ENCODE data around the gene FLYWCH1. TPM values are rescaled to one million over a fixed set of nuclear protein-coding genes. Genes with fewer than 3 reads are reported as not detected.

FLYWCH1 gene
- total RNA-seq, 2 donors from 2014 or later: 66.6 to 85.7 TPM

DNA sequence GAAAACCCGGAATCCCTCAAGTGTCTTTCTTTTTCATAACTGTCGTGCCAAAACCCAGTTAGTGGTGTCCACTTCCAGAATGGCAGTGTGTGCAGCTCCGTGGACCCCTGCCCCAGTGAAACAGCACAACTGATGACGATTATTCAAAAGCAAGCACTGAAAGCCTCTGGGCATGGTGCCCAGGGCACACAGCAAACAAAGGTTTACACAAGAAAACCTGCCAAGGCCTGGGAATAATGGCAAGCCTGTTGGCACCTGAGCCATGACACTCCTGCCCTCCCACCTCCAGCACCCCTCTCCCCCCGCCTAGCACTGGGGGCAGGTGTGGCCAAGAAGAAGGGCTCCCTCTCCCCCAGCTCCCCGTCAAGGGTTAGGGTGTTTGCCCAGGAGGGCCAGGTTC lies 65.7 kb downstream of the FLYWCH1 start:
- ATAC-seq (no peak), DNase-seq (ENCODE audit: low spot score) (no peak)
- H3K4me1 Mint-ChIP-seq (ENCODE audit: low read depth in 2 of 2): peaks cover 6 to 15% of the 10 kb centered on the region in 2 donors
- no peaks in the 10 kb centered on the region for H3K9me3 Mint-ChIP-seq
- no peak overlapping the region for H3K27ac Mint-ChIP-seq
- no peak overlapping the region for H3K4me3 Mint-ChIP-seq
- H3K36me3 Mint-ChIP-seq: no peaks in the 10 kb centered on the region
- H3K27me3 Mint-ChIP-seq: no peaks in the 10 kb centered on the region

DNA sequence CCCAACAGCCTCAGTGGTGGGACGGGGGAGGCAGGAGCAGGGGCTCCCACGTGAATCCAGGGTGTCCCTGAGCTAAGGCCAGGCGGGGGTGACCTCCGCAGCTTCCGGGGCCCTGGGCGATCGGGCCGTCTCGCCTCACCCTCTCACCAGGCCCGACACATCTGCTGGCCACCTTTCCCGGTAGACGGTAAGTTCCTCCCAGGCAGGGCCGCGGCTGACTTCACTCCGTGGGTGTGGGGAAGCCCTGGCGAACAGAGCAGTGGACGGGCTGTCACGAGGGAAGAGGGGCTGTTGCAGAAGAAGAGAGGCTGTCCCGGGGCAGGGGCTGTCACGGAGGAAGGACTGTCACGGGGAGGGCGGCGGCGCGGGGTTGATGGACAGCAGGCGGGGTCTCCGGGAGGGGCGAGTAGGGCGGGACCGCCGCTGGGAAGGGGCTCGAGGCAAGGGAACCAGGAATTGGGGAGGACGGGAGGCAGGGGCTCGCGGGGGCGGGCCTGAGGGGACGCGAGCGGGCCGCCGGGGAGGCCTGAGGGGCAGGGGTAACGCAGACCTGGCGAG lies 68.0 kb downstream of the FLYWCH1 start:
- DNase-seq (ENCODE audit: low spot score) (no peak), ATAC-seq (peak in 1 of 2 donors; percentile 14)
- no peaks in the 10 kb centered on the region for H3K9me3 Mint-ChIP-seq
- H3K4me3 Mint-ChIP-seq: peak overlapping the region; percentile 69
- peaks cover 10 to 19% of the 10 kb centered on the region in 2 donors for H3K4me1 Mint-ChIP-seq (ENCODE audit: low read depth in 2 of 2)
- H3K36me3 Mint-ChIP-seq: no peaks in the 10 kb centered on the region
- H3K27me3 Mint-ChIP-seq: no peaks in the 10 kb centered on the region
- H3K27ac Mint-ChIP-seq: peak overlapping the region in 1 of 2 donors; percentile 49

GRCh38 chr16:2980227-2981176 lies 68.8 kb downstream of the FLYWCH1 start, which contains the start of gene PKMYT1:
Gene PKMYT1, minus strand, starts transcription at chr16:2980446. Its CDS starts 789 bp downstream, at chr16:2979657.
- Mint-ChIP-seq H3K27me3 (no peaks in the 10 kb centered on the region), H3K27ac (peak within 1 kb of the TSS; percentile 77 to 80)

GRCh38 chr16:2981177-2981898 lies 69.6 kb downstream of the FLYWCH1 start:
- Mint-ChIP-seq H3K9me3 (no peaks in the 10 kb centered on the region), H3K27me3 (no peaks in the 10 kb centered on the region), H3K4me3 (peak overlapping the region; percentile 69), H3K27ac (peak overlapping the region; percentile 77 to 80), H3K4me1 (ENCODE audit: low read depth in 2 of 2) (peaks cover 10 to 19% of the 10 kb centered on the region in 2 donors), H3K36me3 (no peaks in the 10 kb centered on the region)
- DNase-seq (ENCODE audit: low spot score) (no peak), ATAC-seq (no peak)

More at GRCh38 chr16:2980227-2981176, 68.8 kb downstream of the FLYWCH1 start, which contains the start of gene PKMYT1:
- DNase-seq (ENCODE audit: low spot score) (peak; percentile 95), ATAC-seq (peak; percentile 93 to 95)
- no peaks in the 10 kb centered on the region for H3K9me3 Mint-ChIP-seq
- no peaks in the 10 kb centered on the region for H3K36me3 Mint-ChIP-seq
- peaks cover 10 to 19% of the 10 kb centered on the region in 2 donors for H3K4me1 Mint-ChIP-seq (ENCODE audit: low read depth in 2 of 2)
- H3K4me3 Mint-ChIP-seq: peak within 1 kb of the TSS; percentile 69

- no peak for ATAC-seq
Measured at GRCh38 chr16:2981899-2982250, 70.1 kb downstream of the FLYWCH1 start.

DNA sequence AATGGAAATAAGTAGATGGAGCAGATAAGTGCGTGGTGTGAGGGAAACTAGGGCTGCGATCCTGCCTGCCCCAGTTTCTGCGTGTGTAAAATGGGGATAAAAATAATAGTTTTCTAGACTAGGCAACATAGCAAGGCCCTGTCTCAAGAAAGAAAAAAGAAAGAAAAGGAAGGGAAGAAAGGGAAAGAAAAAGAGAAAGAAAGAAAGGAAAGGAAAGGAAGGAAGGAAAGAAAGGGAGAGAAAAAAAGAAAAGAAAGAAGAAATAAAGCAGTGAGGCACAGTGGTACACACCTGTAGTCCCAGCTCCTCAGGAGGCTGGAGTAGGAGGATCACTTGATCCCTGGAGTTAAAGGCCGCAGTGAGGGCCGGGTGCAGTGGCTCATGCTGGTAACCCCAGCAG lies 70.7 kb downstream of the FLYWCH1 start:
- H3K36me3 Mint-ChIP-seq: no peaks in the 10 kb centered on the region
- ATAC-seq: no peak
- peaks cover 10 to 19% of the 10 kb centered on the region in 2 donors for H3K4me1 Mint-ChIP-seq (ENCODE audit: low read depth in 2 of 2)
- H3K9me3 Mint-ChIP-seq: no peaks in the 10 kb centered on the region
- H3K27me3 Mint-ChIP-seq: no peaks in the 10 kb centered on the region
- peak overlapping the region; percentile 69 for H3K4me3 Mint-ChIP-seq
- H3K27ac Mint-ChIP-seq: peak overlapping the region in 1 of 2 donors; percentile 80
- no peak for DNase-seq (ENCODE audit: low spot score)

More at GRCh38 chr16:2981899-2982250, 70.1 kb downstream of the FLYWCH1 start:
- Mint-ChIP-seq H3K4me1 (ENCODE audit: low read depth in 2 of 2) (peaks cover 10 to 19% of the 10 kb centered on the region in 2 donors), H3K27ac (peak overlapping the region; percentile 77 to 80), H3K27me3 (no peaks in the 10 kb centered on the region), H3K9me3 (no peaks in the 10 kb centered on the region), H3K36me3 (no peaks in the 10 kb centered on the region), H3K4me3 (peak overlapping the region; percentile 69)
- no peak for DNase-seq (ENCODE audit: low spot score)

- no peak overlapping the region for H3K27ac Mint-ChIP-seq
- DNase-seq (ENCODE audit: low spot score) (peak; percentile 75), ATAC-seq (peak; percentile 63 to 77)
- H3K9me3 Mint-ChIP-seq: no peaks in the 10 kb centered on the region
- no peaks in the 10 kb centered on the region for H3K27me3 Mint-ChIP-seq
- peak overlapping the region; percentile 69 for H3K4me3 Mint-ChIP-seq
- H3K4me1 Mint-ChIP-seq (ENCODE audit: low read depth in 2 of 2): peaks cover 10 to 19% of the 10 kb centered on the region in 2 donors
- H3K36me3 Mint-ChIP-seq: no peaks in the 10 kb centered on the region
Measured at GRCh38 chr16:2983706-2984136, 72.0 kb downstream of the FLYWCH1 start.

DNA sequence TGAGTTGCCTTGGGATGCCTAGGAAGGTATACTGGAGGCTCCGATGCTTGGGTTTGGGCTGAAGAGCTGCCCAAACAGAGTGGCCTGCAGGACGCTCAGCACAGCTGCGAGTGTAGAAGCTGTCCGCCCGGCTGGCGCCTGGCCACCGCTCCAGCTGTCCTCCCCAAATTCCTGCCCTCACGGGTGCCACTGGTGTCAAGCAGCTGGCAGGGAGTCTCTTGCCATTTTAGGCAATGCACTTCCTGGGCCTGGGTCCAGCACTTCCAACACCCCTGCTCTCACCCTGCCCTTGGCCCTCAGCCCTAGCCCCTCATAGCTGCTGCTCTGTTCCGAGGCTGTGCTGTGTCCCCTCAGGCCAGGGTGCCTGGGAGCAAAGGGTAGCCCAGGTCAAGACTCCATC lies 73.7 kb downstream of the FLYWCH1 start:
- no peak overlapping the region for H3K4me3 Mint-ChIP-seq
- no peaks in the 10 kb centered on the region for H3K9me3 Mint-ChIP-seq
- no peaks in the 10 kb centered on the region for H3K36me3 Mint-ChIP-seq
- H3K27me3 Mint-ChIP-seq: no peaks in the 10 kb centered on the region
- DNase-seq (ENCODE audit: low spot score): no peak
- peaks cover 10 to 19% of the 10 kb centered on the region in 2 donors for H3K4me1 Mint-ChIP-seq (ENCODE audit: low read depth in 2 of 2)
- no peak overlapping the region for H3K27ac Mint-ChIP-seq
- no peak for ATAC-seq

DNA sequence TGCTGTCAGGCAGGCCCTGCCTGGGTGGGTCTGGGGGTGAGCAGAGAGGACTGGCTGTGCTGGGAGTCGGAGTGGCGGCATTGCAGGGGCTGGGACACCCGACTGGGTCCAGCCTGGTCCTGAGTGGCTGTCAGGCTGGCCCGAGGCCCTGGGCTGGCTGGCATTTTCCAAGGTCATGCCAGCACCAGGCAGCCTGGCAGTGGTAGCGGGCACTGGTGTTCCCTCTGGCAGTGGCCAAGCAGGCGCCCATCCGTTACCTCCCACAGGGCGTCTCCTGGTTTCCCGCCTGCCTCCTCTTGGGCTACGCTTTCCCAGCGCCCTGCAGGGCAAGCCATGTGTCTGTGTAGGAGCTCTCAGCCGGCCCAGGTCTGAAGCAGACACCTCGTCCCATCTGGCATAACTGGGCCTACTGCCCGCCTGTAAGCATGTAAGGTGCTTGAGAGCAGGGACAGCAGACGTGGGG lies 74.2 kb downstream of the FLYWCH1 start:
- Mint-ChIP-seq H3K27me3 (no peaks in the 10 kb centered on the region), H3K36me3 (no peaks in the 10 kb centered on the region), H3K4me3 (no peak overlapping the region), H3K4me1 (ENCODE audit: low read depth in 2 of 2) (peaks cover 10 to 19% of the 10 kb centered on the region in 2 donors), H3K9me3 (no peaks in the 10 kb centered on the region), H3K27ac (no peak overlapping the region)
- no peak for DNase-seq (ENCODE audit: low spot score)
- no peak for ATAC-seq

- Mint-ChIP-seq H3K9me3 (no peaks in the 10 kb centered on the region), H3K4me1 (ENCODE audit: low read depth in 2 of 2) (peaks cover 6 to 12% of the 10 kb centered on the region in 2 donors), H3K27ac (no peak overlapping the region), H3K36me3 (no peaks in the 10 kb centered on the region), H3K27me3 (no peaks in the 10 kb centered on the region), H3K4me3 (no peak overlapping the region)
- no peak for DNase-seq (ENCODE audit: low spot score)
- no peak for ATAC-seq
Measured at GRCh38 chr16:2986623-2987188, 75.0 kb downstream of the FLYWCH1 start.

- H3K4me3 Mint-ChIP-seq: no peak overlapping the region
Measured at GRCh38 chr16:2987286-2987685, 75.6 kb downstream of the FLYWCH1 start.

GRCh38 chr16:2987833-2988232 lies 76.1 kb downstream of the FLYWCH1 start:
- Mint-ChIP-seq H3K27ac (no peak overlapping the region), H3K4me3 (no peak overlapping the region), H3K27me3 (no peaks in the 10 kb centered on the region), H3K36me3 (no peaks in the 10 kb centered on the region), H3K9me3 (no peaks in the 10 kb centered on the region), H3K4me1 (ENCODE audit: low read depth in 2 of 2) (peaks cover 4% of the 10 kb centered on the region in 2 donors)
- no peak for DNase-seq (ENCODE audit: low spot score)
- ATAC-seq: no peak

More at GRCh38 chr16:2987286-2987685, 75.6 kb downstream of the FLYWCH1 start:
- Mint-ChIP-seq H3K9me3 (no peaks in the 10 kb centered on the region), H3K27ac (no peak overlapping the region), H3K4me1 (ENCODE audit: low read depth in 2 of 2) (peaks cover 4 to 8% of the 10 kb centered on the region in 2 donors), H3K27me3 (no peaks in the 10 kb centered on the region), H3K36me3 (no peaks in the 10 kb centered on the region)
- DNase-seq (ENCODE audit: low spot score) (no peak), ATAC-seq (no peak)

DNA sequence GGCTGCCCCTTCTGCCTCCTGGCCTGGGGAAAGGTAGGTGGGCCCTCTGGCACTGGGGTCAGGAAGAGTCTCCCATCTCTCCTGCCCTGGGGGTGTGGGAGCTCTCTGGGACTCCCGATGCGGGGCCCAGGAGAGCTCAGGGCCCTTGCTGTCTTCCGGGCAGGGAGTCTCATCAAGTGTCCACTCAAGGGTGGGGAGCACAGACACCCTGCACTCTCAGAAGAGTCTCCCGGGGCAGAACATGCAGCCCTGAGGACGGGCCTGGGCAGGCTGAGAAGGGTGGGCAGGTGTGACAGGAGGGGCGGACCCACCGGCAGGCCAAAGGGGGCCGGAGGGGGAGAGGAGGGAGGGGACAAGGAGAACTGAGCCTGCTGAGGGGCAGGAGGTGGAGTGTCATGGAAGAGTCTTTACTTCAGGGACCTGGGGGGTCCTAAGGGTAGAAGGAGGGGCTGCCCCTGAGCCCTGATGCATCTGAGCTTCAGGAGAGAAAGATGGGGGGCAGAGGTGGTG lies 76.9 kb downstream of the FLYWCH1 start:
- H3K27me3 Mint-ChIP-seq: no peaks in the 10 kb centered on the region
- H3K4me1 Mint-ChIP-seq (ENCODE audit: low read depth in 2 of 2): peaks cover 3 to 4% of the 10 kb centered on the region in 2 donors
- no peaks in the 10 kb centered on the region for H3K36me3 Mint-ChIP-seq
- no peaks in the 10 kb centered on the region for H3K9me3 Mint-ChIP-seq
- H3K27ac Mint-ChIP-seq: no peak overlapping the region
- ATAC-seq: no peak
- H3K4me3 Mint-ChIP-seq: no peak overlapping the region
- DNase-seq (ENCODE audit: low spot score): no peak
